ENCODE results near the gene TCL1A. TPM values are rescaled to one million over a fixed set of nuclear protein-coding genes. Genes with fewer than 3 reads are reported as not detected.

Gene TCL1A
- total RNA-seq, 1 experiment from 2014 or later, result 0.30 TPM

DNA sequence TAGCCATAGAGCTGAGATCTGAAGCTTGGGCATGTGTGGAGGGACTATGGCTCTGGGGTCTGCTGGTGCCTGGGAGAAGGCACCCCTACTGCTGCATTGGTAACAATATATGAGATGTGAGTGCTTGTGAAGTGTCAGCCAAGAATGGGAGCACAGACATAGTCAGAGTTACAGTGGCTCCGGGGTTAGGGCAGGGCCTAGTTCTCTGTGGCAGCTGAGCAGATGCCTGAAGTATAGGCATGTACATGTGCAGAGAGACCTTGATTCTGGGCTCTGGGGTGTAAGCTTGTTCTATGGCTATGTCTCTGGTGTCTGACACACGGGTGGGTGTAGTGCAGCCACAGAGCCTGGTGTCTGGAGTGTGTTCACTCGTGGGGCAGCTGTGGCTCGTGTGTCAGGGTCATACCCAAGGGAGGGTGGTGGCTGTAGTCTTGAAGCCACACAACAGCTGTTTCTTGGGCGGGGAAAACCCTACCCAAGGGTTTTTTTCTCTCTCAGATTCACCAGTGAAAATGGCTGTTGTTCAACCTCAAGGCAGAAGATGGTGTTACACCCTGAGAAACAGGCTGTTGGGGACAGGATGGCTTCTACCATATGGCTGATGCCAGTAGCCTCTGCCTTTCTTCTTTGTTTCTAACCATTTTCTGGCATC, 11.9 kb upstream of the TCL1A start:
- intact Hi-C loops (cut with micrococcal nuclease), result no loop called here
- H3K4me2 ChIP-seq (ENCODE audit: low read length), result no peak overlapping the region
- TF ChIP-seq TCF7L2 (IDR thresholded peaks at IDR 0.05; ENCODE audit: borderline replicate concordance, extremely low read depth, insufficient read depth, insufficient read length), result no peak
- TF ChIP-seq CBX3 (IDR thresholded peaks at IDR 0.05; ENCODE audit: low read depth), result no peak
- no peak for TF ChIP-seq POLR2AphosphoS5 (IDR thresholded peaks at IDR 0.05; ENCODE audit: low read depth, low read length)
- no peak for TF ChIP-seq JUND (IDR thresholded peaks at IDR 0.05)
- no peak for TF ChIP-seq FOSL1 (IDR thresholded peaks at IDR 0.05; ENCODE audit: low read depth)
- no peak for TF ChIP-seq RAD21 (IDR thresholded peaks at IDR 0.05; ENCODE audit: low read depth)
- TF ChIP-seq, protein P1, sequence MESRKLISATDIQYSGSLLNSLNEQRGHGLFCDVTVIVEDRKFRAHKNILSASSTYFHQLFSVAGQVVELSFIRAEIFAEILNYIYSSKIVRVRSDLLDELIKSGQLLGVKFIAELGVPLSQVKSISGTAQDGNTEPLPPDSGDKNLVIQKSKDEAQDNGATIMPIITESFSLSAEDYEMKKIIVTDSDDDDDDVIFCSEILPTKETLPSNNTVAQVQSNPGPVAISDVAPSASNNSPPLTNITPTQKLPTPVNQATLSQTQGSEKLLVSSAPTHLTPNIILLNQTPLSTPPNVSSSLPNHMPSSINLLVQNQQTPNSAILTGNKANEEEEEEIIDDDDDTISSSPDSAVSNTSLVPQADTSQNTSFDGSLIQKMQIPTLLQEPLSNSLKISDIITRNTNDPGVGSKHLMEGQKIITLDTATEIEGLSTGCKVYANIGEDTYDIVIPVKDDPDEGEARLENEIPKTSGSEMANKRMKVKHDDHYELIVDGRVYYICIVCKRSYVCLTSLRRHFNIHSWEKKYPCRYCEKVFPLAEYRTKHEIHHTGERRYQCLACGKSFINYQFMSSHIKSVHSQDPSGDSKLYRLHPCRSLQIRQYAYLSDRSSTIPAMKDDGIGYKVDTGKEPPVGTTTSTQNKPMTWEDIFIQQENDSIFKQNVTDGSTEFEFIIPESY (IDR thresholded peaks at IDR 0.05; ENCODE audit: extremely low read depth, insufficient replicate concordance, low read length), result no peak
- no peak for TF ChIP-seq EZH2phosphoT487 (IDR thresholded peaks at IDR 0.05; ENCODE audit: borderline replicate concordance)
- no peak for TF ChIP-seq EGR1 (IDR thresholded peaks at IDR 0.05; ENCODE audit: low read depth)
- no peak for TF ChIP-seq ELF1 (IDR thresholded peaks at IDR 0.05; ENCODE audit: borderline replicate concordance, low read depth)
- no peak for TF ChIP-seq SP1 (IDR thresholded peaks at IDR 0.05; ENCODE audit: low read depth)
- TF ChIP-seq ZNF274 (IDR thresholded peaks at IDR 0.05; ENCODE audit: low read depth, low read length), result no peak
- TF ChIP-seq SRF (IDR thresholded peaks at IDR 0.05; ENCODE audit: low read depth), result no peak
- no peak overlapping the region for H3K27ac ChIP-seq (ENCODE audit: low read depth, low read length)
- no peaks in the 10 kb centered on the region for H3K4me1 ChIP-seq (ENCODE audit: control insufficient read depth in 1 of 2, insufficient read depth in 2 of 2, low read length in 2 of 2)
- no peaks in the 10 kb centered on the region for H3K9me2 ChIP-seq (ENCODE audit: insufficient read depth)
- H3K4me3 ChIP-seq (replicated peaks in 1 of 2; ENCODE audit: low read depth in 1 of 2, low read length in 2 of 2), result no peak overlapping the region
- no peaks in the 10 kb centered on the region for H3K36me3 ChIP-seq (ENCODE audit: control insufficient read depth in 1 of 2, insufficient read depth in 2 of 2, low read length in 2 of 2)
- H4K20me1 ChIP-seq (ENCODE audit: insufficient read depth), result no peaks in the 10 kb centered on the region
- no peak for DNase-seq (ENCODE audit: low read depth, low spot score)
- ChIA-PET CTCF (no interaction called here), RAD21 (ENCODE audit: low non-redundant PET in 1 of 2, low total read pairs in 2 of 2, uncharacterized antibody in 2 of 2, unreplicated experiment in 2 of 2) (no interaction called here), POLR2A (no interaction called here)
- peaks cover 35% of the 10 kb centered on the region for H3K27me3 ChIP-seq (ENCODE audit: insufficient read depth, low read length)
- ATAC-seq, result no peak
- H2AFZ ChIP-seq (ENCODE audit: low read depth, low read length, poor library complexity, severe bottlenecking), result no peak overlapping the region
- no TSS peak for BruUV-seq (replicated peaks)
- H3K79me2 ChIP-seq (ENCODE audit: insufficient read depth, low read length), result no peaks in the 10 kb centered on the region
- no peaks in the 10 kb centered on the region for H3K9me3 ChIP-seq (ENCODE audit: control insufficient read depth in 1 of 2, insufficient read depth in 1 of 2, low read depth in 1 of 2, low read length in 2 of 2)
- no peak overlapping the region for H3K9ac ChIP-seq (ENCODE audit: low read length)

Measured in HCT116 (cell line).